GM23248 (cell line): ENCODE data around the gene CTNNA3.

Source experiments
- EZH2 ChIP-seq: fragments of 200-600 bp; sonication (generic); IDR thresholded peaks from 2 replicates; pipeline ENCODE4 v1.6.1; 2018; ENCODE audit warnings: antibody characterized with exemption, mild to moderate bottlenecking; ENCODE audit not compliant: insufficient read depth, poor library complexity, severe bottlenecking
- EZH2phosphoT487 ChIP-seq: fragments of 200-600 bp; sonication (generic); IDR thresholded peaks from 2 replicates; pipeline ENCODE4 v1.6.1; 2018; ENCODE audit warnings: antibody characterized with exemption, moderate library complexity, mild to moderate bottlenecking, low read depth; ENCODE audit not compliant: insufficient read depth

- TF ChIP-seq EZH2phosphoT487: no peak
- no peak for TF ChIP-seq EZH2
These were observed 1610.1 kb downstream of the CTNNA3 start for GRCh38 chr10:66085906-66086305.
